ENCODE data around the gene GGT1.
A peak's percentile ranks its signal among the peaks of the same experiment; 100 is the strongest.
"Not testable (repeated sequence)": the region's sequence is repeated elsewhere in the genome, so short reads cannot be mapped to it uniquely, and the experiment has no call there.

Gene GGT1

DNA sequence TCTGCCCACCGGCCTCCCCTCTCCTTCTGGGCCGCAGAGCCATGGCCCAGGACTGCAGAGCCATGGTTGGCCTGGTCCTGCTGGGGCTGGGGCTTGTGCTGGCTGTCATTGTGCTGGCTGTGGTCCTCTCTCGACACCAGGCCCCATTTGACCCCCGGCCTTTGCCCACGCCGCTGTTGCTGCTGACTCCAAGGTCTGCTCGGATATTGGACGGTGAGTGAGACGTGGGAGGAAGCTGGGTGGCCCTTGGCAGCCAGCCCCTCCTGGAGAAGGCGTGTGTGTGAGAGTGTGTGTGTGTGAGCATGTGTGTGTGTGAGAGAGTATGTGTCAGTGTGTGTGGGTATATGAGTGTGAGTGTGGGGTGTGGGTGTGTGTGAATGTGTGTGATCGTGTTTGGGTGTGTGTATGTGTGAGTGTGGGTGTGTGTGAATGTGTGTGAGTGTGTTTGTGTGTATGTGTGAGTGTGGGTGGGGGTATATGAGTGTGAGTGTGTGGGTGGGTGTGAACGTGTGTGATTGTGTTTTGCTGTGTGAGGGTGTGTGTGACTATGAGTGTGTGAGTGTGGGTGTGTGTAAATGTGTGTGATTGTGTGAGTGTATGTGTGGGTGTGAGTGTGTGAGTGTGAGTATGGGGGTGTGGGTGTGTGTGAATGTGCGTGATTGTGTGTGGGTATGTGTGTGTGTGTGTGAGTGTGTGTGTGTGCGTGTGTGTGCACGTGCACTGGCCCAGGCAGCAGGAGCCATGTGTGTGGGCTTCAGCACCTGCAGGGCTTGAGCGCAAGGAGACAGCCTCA lies 30.4 kb downstream of the GGT1 start:
- not testable (repeated sequence) for DNase-seq (ENCODE audit: low read depth in 2 of 3, low spot score in 1 of 3)

DNA sequence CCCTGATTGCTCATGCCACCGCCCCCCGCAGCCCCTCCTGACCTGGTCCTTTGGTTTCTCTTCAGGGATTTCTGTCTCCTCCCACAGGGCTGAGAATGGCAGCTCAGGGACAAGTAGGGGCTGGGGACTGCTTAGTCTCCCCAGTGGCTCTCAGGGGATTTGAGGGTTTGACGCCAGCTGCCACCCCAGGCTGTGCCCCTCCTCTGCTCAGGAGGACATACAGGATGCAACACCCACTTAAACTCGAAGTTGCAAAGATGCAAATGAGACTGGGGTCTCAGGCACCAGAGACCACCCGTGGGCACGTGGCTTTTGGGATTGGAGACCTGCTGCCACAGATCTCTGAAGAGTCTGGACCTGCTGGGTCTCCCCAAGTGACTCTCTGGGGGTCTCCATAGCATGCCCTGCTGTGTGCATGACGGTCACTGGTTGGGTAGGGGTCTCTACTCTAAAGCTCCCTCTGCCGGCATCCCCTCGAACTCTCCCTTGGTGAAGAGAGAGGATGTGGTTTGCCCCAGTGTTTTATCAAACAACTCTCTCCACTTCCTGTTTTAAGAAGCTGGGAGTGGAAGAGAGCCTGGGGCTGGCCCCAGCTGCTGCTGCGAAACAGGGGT lies 31.9 kb downstream of the GGT1 start:
- not testable (repeated sequence) for DNase-seq (ENCODE audit: low read depth in 2 of 3, low spot score in 1 of 3)

DNA sequence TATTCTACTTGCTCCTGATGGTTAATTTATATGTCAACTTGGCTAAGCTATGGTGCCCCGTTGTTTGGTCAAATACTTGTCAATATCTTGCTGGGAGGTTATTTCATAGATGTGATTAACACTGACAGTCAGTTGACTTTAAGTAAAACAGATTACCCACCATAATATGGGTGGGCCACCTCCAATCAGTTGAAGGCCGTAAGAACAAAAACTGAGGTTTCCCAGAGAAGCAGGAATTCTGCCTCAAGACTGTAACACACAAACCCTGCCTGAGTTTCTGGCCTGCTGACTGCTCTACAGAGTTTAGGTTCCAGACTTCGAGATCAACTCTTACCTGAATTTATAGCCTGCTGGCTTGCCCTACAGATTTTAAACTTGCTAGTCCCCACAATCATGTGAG lies 33.5 kb downstream of the GGT1 start:
- DNase-seq (ENCODE audit: low read depth in 2 of 3, low spot score in 1 of 3): not testable (repeated sequence)

DNA sequence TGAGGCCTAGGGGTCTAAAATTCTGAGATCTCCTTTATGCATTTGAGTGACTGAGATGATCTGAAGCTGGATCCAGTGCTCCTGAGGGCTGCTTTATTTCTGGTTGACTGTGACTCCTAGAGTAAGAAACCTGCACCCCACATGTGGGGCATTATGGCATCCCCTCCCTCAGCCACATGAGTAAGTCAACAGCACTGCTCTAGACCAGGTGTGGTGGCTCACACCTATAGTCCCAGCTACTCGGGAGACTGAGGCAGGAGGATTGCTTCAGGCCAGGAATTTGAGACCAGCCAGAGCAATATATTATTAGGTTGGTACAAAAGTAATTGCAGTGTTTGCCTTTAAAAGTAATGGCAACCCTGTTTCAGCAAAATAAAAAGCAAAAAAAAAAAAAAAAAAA lies 39.3 kb downstream of the GGT1 start:
- not testable (repeated sequence) for DNase-seq (ENCODE audit: low read depth in 2 of 3, low spot score in 1 of 3)

DNA sequence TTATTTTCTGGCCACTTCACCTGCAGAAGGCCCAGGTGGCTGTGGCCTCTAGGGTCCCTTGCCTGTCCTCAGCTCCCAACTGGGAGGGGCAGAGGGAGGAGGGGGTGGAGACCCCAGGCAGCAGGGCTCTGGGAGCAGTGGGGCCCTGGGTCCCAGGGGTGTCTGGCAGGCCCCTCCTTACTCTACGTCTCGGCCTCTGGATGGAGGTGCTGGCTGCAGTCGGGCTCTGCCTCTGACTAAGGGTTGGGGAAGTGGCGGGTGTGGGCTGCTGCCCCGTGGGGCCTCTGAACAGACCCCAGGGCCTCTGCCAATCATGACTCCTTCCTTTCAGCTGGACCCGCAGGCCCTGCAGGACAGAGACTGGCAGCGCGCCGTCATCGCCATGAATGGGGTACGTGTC lies 41.4 kb downstream of the GGT1 start:
- not testable (repeated sequence) for DNase-seq (ENCODE audit: low read depth in 2 of 3, low spot score in 1 of 3)

DNA sequence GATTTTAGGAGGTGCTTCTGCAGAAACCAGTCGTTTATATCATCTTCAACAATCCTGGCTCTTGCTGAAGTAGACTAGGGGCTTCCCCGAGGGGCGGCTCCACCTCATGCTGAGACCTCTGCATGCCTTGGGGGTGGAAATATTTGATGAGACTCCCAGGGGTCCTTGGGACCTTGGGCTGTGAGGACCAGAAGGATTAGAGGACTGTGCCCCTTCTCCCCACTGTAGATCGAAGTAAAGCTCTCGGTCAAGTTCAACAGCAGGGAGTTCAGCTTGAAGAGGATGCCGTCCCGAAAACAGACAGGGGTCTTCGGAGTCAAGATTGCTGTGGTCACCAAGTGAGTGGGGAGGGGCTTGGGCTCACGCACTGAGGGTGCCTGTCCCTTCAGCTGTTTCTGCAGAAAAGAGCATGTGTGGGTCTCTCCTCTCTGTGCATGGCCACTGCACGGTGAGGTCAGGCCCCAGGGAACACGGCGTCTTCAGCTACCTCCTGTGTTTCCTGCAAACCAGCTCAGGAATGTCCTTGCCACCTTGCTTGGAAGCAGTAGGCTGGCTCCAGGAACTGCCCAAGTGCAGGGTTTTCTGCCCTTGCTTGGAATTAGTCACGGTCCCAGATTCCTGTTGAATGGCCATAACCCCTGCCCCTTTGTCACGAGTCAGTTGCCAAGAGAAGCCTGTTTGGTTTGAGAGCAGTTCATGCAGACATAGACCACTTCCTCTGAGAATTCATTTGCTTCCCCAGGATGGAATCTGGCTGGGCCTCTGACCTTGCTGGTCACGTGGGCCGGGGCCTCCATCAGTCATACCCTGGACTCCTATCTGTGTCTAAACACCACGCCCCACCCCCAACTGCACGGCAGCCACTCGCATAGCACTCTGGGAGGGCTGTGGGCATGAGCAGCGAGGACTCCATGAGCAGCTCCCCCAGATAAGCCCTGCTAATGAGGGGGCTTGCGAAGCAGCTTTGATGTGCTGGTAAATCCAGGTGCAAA lies 42.7 kb downstream of the GGT1 start:
- not testable (repeated sequence) for DNase-seq (ENCODE audit: low read depth in 2 of 3, low spot score in 1 of 3)

DNA sequence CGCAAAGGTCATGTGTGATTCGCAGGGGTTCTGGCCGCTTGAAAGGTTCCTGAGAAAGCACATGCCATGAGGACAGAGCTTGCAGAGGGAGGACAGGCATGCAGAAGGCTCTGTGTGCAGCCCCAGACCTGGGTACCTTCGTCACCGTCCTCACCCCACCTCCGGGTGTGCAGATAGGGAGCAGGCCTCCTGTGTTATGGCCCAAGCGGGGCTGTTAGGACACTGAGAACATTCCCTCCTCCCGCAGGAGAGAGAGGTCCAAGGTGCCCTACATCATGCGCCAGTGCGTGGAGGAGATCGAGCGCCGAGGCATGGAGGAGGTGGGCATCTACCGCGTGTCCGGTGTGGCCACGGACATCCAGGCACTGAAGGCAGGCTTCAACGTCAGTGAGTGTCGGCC lies 43.8 kb downstream of the GGT1 start:
- DNase-seq (ENCODE audit: low read depth in 2 of 3, low spot score in 1 of 3): not testable (repeated sequence)

DNA sequence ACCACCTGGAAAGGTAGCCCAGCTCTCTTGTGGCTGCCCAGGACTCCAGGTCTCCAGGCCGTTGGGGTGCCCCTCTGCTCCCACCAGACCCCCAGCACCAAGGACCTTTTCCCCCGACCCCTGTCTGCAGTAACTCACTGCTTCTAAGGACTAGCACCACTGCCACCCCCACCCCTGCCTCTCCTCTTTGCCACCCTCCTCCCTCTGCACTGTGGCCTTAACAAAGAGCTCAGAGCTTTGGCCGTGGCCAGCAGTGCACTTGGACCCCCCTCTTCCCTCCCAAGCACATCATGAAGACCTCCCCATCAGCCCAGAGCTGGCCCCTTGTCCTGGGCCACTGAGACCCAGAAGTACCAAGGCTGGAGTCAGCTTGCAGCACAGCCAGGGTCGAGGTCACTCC lies 46.4 kb downstream of the GGT1 start:
- DNase-seq (ENCODE audit: low read depth in 2 of 3, low spot score in 1 of 3): not testable (repeated sequence)

DNA sequence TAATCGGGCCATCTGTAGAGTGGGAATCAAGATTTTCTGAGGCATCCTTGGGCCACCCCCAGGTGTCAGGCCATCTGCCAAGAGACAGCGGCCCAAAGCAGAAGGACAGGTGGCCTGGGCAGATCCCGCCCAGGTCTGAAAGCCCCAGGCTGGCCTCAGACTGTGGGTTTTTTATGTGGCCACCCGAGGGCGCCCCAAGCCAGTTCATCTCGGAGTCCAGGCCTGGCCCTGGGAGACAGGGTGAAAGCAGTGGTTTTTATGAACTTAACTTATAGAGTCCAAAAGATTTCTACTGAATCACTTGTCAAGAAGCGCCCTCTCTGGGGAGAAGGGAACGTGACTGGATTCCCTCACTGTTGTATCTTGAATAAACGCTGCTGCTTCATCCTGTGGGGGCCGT lies 47.9 kb downstream of the GGT1 start:
- peak; percentile 52 to 69 (median 54) for DNase-seq (ENCODE audit: low read depth in 2 of 3, low spot score in 1 of 3)

DNA sequence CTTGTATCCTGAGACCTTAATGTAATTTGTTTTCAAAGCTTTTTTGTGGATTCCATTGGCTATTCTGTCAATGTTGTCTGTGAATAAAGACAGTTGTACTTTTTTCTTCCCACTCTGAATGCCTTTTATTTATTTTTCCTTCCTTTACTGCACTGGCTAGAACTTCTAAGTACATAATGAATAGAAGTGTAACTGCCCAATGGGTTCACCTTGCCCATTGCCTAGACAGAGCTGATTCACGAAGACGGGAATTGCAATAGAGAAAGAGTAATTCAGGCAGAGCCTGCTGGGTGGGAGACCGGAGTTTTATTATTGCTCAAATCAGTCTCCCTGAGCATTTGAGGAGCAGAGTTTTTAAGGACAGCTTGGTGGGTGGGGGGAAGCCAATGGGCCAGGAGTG lies 62.4 kb downstream of the GGT1 start:
- not testable (repeated sequence) for DNase-seq (ENCODE audit: low read depth in 2 of 3, low spot score in 1 of 3)

DNA sequence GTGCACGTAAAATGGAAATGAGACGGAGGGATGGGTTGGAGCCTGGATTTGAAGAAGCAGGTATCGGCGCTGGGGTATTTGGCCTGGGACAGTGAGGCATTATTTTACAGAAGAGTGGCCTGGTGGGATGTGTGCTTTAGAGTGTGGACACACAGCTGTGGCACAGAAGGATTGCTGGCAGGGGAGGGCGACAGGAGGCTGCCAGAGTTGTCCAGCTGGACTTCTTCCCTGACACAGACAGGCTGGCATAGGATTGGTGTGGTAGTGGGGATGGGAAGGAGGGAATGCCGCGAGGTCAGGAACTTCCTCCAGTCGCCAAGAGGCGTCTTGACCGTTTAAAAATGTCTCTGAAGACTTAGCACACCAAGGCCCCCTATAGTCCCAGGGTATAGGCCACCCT lies 64.9 kb downstream of the GGT1 start:
- DNase-seq (ENCODE audit: low read depth in 2 of 3, low spot score in 1 of 3): not testable (repeated sequence)

DNA sequence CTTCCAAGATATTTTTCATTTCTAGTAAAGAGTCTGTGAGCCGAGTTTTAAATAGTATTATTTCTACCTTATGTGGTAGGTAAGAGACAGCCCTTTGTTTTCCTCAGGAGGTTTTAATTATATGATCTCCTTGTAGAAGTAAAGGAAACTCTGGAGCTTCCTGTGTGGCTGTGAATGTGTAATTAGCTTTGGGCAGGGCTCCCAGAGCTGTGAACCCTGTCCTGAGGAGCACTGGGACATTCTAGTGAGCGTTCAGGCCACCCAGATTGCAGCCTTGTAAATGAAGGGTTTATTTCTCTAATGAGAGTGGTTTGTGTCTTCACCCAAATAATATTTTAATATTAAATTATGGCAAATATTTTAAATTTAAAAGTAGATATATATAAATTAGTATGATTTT lies 69.5 kb downstream of the GGT1 start:
- DNase-seq (ENCODE audit: low read depth in 2 of 3, low spot score in 1 of 3): not testable (repeated sequence)
